ENCODE results near the gene CENPX. TPM values are rescaled to one million over a fixed set of nuclear protein-coding genes. Genes with fewer than 3 reads are reported as not detected.

CENPX gene
- total and polyA plus RNA-seq, 12 donors: 15.8 to 132 (median 23.6) TPM

GRCh38 chr17:82020572-82021106 is 2.0 kb downstream of the CENPX start:
- intact Hi-C loops (cut with DNase I): loop anchor here in 8 of 10 donors (1.0 to 2.0 kb wide), 3 partner anchors 60 to 62 kb away; partner anchors contain the start of gene NOTUM (in 3 of the 8)
- WGBS, 2 donors: 84% methylated on average over 14 of the region's 14 CpGs

GRCh38 chr17:82019690-82020571 is 2.7 kb downstream of the CENPX start:
- DNase-seq: peak in 1 of 2 donors; percentile 70
- Histone ChIP-seq H3K9me3 (no peaks in the 10 kb centered on the region), H3K4me1 (peaks cover 19 to 34% (median 29%) of the 10 kb centered on the region in 9 donors), H3K27me3 (no peaks in the 10 kb centered on the region), H3K36me3 (peaks cover 0 to 26% (median 0%) of the 10 kb centered on the region in 9 donors), H3K4me3 (no peak overlapping the region), H3K27ac (no peak overlapping the region)
- TF ChIP-seq CTCF (IDR thresholded peaks at IDR 0.05): peak; percentile 59 to 77 (median 68)
- WGBS, 2 donors: 66 to 69% methylated on average over 33 to 34 of the region's 34 CpGs
- ATAC-seq: no peak
- intact Hi-C loops (cut with DNase I): loop anchor here in 6 of 10 donors (2.0 to 5.0 kb wide), 4 partner anchors 58 to 63 kb away; partner anchors contain the start of gene NOTUM (in 4 of the 6)

More at GRCh38 chr17:82020572-82021106, 2.0 kb downstream of the CENPX start:
- no peak for TF ChIP-seq CTCF (IDR thresholded peaks at IDR 0.05)
- H3K27ac ChIP-seq: no peak overlapping the region
- peaks cover 19 to 34% (median 29%) of the 10 kb centered on the region in 9 donors for H3K4me1 ChIP-seq
- no peaks in the 10 kb centered on the region for H3K9me3 ChIP-seq
- DNase-seq: no peak
- peaks cover 0 to 26% (median 0%) of the 10 kb centered on the region in 9 donors for H3K36me3 ChIP-seq
- ATAC-seq: no peak
- no peak overlapping the region for H3K4me3 ChIP-seq
- H3K27me3 ChIP-seq: no peaks in the 10 kb centered on the region

GRCh38 chr17:82018989-82019689 is 3.5 kb downstream of the CENPX start:
- intact Hi-C loops (cut with DNase I): loop anchor here in 2 of 10 donors (5.0 kb wide), 2 partner anchors 57 to 62 kb away; partner anchors contain the start of gene NOTUM (in 1 of the 2)
- no peak for TF ChIP-seq CTCF (IDR thresholded peaks at IDR 0.05)

More at GRCh38 chr17:82018989-82019689, 3.5 kb downstream of the CENPX start:
- Histone ChIP-seq H3K27ac (no peak overlapping the region), H3K36me3 (peaks cover 0 to 26% (median 0%) of the 10 kb centered on the region in 9 donors), H3K4me1 (peaks cover 17 to 33% (median 24%) of the 10 kb centered on the region in 9 donors), H3K9me3 (no peaks in the 10 kb centered on the region), H3K4me3 (no peak overlapping the region), H3K27me3 (no peaks in the 10 kb centered on the region)
- ATAC-seq (no peak), DNase-seq (no peak)
- WGBS, 2 donors: 89% methylated on average over 33 of the region's 33 CpGs
